Left lobe of liver (tissue), 2 donors: ENCODE results near the gene GSTM5. TPM values are rescaled to one million over a fixed set of nuclear protein-coding genes. Genes with fewer than 3 reads are reported as not detected.
"Not testable (repeated sequence)": the region's sequence is repeated elsewhere in the genome, so short reads cannot be mapped to it uniquely, and the experiment has no call there.

Source experiments
- ATAC-seq: fragments of 200-7000 bp; cut with Tn5 transposase; one replicate; pipeline ENCODE4 v1.9.1; 2020; ENCODE audit warnings: mild to moderate bottlenecking, moderate library complexity
- DNase-seq: peaks from one replicate; pipeline ENCODE4 v3.0.0-alpha.2; 2020; ENCODE audit warnings: low spot score
- total RNA-seq: library from RNA; stranded (reverse); gene quantifications from one replicate; pipeline ENCODE4 v1.2.1, GENCODE V29; 2021
- donor health status: DM: no; HTN: no; CAD: no; lungs with moderate emphysema.
- donor health status: DM: no; HTN: yes; CAD: no.

GSTM5 gene
- total RNA-seq, 1 donor from 2014 or later: 0.10 TPM

DNA sequence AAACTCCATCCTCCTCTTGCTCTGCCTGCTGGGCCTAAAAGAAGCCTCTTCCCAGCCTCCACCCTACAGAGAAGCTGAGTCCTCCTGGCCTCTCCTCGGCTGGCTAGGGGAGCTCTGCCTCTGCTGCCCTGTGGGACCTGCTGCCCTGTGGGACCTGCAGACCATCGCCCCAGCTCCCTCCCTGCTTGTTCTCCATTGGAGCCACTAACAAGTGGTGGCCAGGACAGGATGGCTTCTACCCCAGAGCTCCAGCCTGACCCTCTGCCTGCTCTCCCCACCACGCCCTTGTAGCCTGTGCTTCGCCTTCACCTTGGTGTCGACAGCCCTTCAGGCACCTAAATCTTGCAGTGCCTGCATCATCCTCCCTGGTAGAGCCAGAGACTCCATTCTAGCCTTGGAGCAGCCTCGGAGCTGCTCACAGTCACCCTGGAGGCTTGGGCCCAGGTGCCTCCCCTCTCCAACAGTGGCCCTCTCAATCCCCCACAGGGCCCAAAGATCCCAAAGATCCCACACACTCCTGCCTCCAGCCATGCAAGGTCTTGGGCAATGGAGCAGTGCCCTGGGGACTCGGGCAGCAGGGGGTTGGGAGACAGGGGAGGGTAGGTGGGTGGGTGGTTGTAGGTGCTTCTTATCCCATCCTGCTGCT lies 48.7 kb downstream of the GSTM5 start:
- no peak for ATAC-seq
- DNase-seq: peak; percentile 36

DNA sequence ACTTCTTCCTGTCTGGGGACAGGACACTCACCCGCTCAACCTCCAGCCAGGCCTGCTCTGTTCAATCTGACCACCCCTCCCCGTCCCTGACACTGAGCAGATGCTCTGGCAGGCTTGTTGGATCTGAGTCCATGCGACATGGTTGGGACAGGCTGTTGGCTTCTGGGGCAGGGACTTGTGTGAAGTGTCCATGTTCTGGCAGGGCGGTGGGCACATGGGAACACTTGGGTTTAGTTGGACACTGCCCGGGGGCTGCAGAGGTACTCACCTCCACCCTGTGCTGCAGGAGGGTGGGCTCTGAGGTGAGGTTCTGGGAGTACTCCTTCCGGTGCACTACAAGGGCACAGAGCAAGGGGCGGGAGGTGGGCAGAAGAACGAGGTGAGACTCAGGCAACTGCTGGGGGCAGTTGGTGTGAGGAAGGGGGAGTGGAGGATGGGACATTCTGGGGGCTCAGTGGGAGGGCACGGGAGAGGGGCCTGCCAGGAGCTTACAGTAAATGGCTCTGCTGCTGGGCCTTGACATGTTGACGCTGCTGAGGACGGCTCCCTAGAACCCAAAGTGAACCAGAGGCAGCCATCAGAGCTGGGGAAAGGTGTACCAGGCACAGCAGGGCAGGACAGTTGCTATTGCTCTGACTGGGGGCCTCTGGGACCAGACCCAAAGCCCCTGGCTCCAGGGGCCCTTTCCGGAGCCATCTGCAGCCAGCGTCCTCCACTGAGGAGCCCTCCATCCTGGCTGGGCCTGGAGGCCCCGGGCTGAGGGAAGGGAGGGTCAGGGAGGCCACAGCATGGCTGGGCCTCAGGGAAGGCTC lies 49.4 kb downstream of the GSTM5 start:
- ATAC-seq (no peak), DNase-seq (peak; percentile 45)

DNA sequence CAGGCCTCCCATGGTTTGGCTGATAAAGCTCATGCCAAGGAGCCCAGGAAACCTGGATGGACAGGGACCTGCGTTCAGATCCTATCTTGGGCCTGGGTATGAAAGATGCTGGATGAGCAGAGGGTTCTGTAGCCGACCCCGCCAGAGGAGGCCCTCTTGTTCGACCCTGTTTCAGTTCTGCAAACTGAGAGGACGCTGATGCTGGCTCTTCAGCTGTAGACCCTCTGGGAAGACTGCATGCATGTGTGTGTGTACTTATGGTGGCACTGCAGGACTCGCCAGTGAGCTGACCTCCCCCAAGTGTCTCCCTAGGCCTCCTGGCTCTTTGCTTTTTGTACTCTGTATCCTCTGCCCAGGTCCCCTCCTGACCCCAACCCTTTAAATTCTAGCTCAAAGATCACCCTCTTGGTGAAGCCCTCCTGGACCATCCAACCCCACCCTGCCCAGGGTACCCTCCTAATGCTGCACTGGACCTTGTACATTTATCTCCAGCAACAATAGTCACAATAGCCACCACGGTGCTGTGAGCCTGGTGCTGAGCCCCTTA lies 50.1 kb downstream of the GSTM5 start:
- ATAC-seq (no peak), DNase-seq (peak; percentile 38)

GRCh38 chr1:109762821-109763645 lies 51.0 kb downstream of the GSTM5 start:
- peak; percentile 30 for DNase-seq

GRCh38 chr1:109763646-109764415 lies 51.8 kb downstream of the GSTM5 start, which contains the start of gene EPS8L3:
EPS8L3 (minus strand) TSS chr1:109763923; CDS start chr1:109761749, 2,174 bp downstream.
- ATAC-seq: peak; percentile 75

More at GRCh38 chr1:109762821-109763645, 51.0 kb downstream of the GSTM5 start:
- peak; percentile 16 for ATAC-seq

GRCh38 chr1:109764561-109765482 lies 52.8 kb downstream of the GSTM5 start:
- ATAC-seq: no peak
- DNase-seq: peak; percentile 29

More at GRCh38 chr1:109763646-109764415, 51.8 kb downstream of the GSTM5 start, which contains the start of gene EPS8L3:
- DNase-seq: peak; percentile 44

DNA sequence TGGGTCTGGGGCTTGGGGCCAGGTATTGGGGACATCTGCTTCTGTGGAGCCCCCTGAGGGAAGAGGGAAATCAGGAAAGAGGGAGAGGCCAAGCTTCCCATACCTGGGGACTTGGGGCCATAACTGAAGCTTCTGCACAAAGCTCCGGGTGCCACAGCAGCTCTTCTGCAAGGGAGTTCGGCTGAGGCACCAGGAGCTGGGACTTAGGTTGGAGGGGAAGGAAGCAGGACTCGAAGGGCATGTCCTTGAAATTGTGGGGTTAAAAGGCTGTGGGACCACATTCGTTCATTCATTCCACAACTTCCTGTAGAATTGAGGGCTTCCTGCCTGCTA lies 53.4 kb downstream of the GSTM5 start:
- DNase-seq (peak; percentile 28), ATAC-seq (no peak)

DNA sequence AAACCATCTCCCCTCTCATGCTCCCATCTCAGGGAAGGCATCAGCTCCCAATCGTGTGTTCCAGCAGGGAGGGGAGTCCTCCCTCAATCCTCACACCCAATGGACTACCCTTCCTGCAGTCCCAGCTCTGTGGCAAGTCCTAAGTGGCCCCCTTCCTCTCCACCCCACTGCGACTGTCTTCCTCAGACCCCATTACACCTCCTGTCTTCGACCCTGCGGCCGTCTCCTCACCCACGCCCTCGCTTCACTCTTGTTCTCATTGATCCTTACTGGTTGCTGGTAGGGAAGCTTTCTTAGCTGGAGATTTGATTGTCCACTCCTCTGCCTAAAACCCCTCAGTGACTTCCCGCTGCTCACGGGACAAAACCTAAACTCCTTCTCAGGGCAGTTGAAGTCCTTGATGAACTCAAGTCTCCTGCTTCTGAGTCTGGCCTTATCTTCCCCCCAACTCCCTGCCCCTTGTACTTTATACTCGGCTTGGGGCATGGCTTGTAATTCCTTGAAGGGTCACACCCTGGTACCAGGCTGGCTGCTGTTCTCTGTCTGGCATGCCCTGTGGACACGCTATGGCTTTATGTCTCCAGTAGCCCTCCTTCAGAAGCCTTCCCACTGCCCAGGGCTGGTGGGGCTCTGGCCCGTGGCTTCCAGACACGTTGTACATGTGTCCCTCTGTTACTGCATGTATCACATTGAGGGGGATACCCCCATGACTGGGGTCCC lies 54.0 kb downstream of the GSTM5 start:
- ATAC-seq (no peak), DNase-seq (peak; percentile 29)

- ATAC-seq, DNase-seq: not testable (repeated sequence)
Measured at GRCh38 chr1:109766991-109767636, 55.1 kb downstream of the GSTM5 start.

Other genes starting within 250 kb of the GSTM5 start
- 9.6 TPM for gene SYPL2, start 245.7 kb upstream of the GSTM5 start, total RNA-seq
- 4.3 TPM for gene ATXN7L2, start 228.3 kb upstream of the GSTM5 start, total RNA-seq
- 3.3 TPM for gene CYB561D1, start 218.2 kb upstream of the GSTM5 start, total RNA-seq
- 3.5 TPM for gene AMIGO1, start 202.5 kb upstream of the GSTM5 start, total RNA-seq
- gene GPR61, start 172.4 kb upstream of the GSTM5 start, total RNA-seq: not detected
- 2.5 TPM for gene GNAI3, start 163.6 kb upstream of the GSTM5 start, total RNA-seq
- gene GNAT2, start 92.6 kb upstream of the GSTM5 start, total RNA-seq: 0.25 TPM
- gene AMPD2, start 92.4 kb upstream of the GSTM5 start, total RNA-seq: 56.1 TPM
- 25.4 TPM for gene GSTM4, start 56.2 kb upstream of the GSTM5 start, total RNA-seq
- 15.1 TPM for gene GSTM2, start 44.2 kb upstream of the GSTM5 start, total RNA-seq
- not detected for gene GSTM1, start 24.4 kb upstream of the GSTM5 start, total RNA-seq
- 3.0 TPM for gene GSTM3, start 28.8 kb downstream of the GSTM5 start, total RNA-seq
- gene EPS8L3, start 51.7 kb downstream of the GSTM5 start, total RNA-seq: 0.15 TPM
- 12.5 TPM for gene CSF1, start 198.6 kb downstream of the GSTM5 start, total RNA-seq